DMS 273 treated with DMSO at 0.1 percent for 48 hours (cell line): ENCODE data around the gene BIRC6.
A peak's percentile ranks its signal among the peaks of the same experiment; 100 is the strongest.
"Not testable (repeated sequence)": the region's sequence is repeated elsewhere in the genome, so short reads cannot be mapped to it uniquely, and the experiment has no call there.

Source experiments
- DNase-seq: peaks from one replicate; lab custom pipeline; 2025; lab: John Stamatoyannopoulos, UW

BIRC6 gene, protein sequence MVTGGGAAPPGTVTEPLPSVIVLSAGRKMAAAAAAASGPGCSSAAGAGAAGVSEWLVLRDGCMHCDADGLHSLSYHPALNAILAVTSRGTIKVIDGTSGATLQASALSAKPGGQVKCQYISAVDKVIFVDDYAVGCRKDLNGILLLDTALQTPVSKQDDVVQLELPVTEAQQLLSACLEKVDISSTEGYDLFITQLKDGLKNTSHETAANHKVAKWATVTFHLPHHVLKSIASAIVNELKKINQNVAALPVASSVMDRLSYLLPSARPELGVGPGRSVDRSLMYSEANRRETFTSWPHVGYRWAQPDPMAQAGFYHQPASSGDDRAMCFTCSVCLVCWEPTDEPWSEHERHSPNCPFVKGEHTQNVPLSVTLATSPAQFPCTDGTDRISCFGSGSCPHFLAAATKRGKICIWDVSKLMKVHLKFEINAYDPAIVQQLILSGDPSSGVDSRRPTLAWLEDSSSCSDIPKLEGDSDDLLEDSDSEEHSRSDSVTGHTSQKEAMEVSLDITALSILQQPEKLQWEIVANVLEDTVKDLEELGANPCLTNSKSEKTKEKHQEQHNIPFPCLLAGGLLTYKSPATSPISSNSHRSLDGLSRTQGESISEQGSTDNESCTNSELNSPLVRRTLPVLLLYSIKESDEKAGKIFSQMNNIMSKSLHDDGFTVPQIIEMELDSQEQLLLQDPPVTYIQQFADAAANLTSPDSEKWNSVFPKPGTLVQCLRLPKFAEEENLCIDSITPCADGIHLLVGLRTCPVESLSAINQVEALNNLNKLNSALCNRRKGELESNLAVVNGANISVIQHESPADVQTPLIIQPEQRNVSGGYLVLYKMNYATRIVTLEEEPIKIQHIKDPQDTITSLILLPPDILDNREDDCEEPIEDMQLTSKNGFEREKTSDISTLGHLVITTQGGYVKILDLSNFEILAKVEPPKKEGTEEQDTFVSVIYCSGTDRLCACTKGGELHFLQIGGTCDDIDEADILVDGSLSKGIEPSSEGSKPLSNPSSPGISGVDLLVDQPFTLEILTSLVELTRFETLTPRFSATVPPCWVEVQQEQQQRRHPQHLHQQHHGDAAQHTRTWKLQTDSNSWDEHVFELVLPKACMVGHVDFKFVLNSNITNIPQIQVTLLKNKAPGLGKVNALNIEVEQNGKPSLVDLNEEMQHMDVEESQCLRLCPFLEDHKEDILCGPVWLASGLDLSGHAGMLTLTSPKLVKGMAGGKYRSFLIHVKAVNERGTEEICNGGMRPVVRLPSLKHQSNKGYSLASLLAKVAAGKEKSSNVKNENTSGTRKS (N-terminal part only)

DNA sequence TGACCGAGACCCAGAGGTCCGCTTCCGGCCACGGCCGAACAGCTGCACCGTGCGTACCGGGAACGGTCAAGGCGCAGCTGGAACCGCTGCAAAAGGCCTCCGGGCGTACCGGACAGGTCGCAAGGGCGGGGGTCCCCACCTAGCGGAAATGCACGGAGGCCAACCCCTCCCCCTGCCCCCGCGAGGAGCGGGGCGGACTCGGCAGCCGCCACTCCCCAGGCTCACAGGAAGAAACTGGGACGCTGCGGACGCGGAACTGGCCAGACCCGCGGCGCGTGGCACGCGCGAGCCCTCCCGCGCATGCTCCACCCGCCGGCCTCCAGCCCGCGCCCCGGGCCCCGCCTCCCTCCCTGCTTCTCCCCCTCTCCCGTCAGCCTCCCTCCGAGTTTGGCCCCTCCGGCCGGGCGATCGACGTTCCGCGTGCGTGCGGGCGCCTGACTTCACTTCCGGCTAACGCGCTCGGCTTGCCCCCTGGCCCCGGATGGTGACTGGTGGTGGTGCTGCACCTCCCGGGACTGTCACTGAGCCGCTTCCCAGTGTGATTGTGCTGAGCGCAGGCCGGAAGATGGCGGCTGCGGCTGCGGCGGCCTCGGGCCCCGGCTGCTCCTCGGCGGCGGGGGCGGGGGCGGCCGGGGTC lies at the start of gene BIRC6:
Gene BIRC6, plus strand, starts transcription at position 343 of the 637 bp plus-strand sequence. Its CDS starts 139 bp downstream, at position 482.
- peak; percentile 89 for DNase-seq

DNA sequence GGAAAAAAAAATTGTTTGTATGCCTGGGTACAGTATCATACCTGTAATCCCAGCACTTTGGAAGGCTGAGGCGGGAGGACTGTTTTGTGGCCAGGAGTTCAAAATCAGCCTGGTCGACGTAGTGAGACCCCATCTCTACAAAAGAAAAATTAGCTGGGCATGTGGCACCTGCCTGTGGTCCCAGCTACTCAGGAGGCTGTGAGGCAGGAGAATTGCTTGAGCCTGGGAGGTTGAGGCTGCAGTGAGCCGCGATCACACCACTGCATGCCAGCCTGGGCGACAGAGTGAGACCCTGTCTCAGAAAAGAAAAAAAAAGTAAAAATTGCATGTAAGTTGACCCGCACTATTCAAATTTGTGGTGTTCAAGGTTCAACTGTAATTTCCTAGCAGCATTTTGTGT lies 46.2 kb upstream of the BIRC6 start:
- DNase-seq, result no peak

DNA sequence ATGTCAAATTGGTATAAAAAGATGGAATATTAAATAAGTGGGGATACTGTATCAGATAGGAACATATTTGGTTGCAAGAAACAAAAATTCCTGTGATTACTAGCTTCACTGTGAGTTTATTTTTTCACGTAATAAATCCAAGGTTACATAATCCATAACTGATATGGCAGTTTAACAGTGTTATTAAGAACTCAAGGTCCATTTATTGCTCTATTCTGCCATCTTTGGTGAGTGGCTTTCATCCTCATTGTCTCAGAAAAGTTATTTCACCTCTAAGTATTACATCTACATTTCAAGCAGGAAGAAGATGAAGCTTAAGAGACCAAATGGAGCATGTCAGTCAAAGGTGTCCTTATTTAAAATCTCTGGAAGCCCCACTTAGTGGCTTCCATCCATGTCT lies 41.9 kb upstream of the BIRC6 start:
- DNase-seq, result no peak

DNA sequence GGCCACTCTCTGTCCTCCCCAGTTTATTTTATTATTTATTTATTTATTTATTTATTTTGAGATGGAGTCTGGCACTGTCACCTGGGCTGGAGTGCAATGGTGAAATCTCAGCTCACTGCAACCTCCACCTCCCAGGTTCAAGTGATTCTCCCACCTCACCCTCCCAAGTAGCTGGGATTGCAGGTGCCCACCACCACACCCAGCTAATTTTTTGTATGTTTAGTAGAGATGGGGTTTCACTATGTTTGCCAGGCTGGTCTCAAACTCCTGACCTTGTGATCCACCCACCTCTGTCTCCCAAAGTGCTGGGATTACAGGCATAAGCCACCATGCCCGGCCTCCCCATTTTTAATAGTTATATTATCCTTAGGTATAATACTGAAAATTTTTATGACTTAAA lies 28.1 kb upstream of the BIRC6 start:
- not testable (repeated sequence) for DNase-seq

DNA sequence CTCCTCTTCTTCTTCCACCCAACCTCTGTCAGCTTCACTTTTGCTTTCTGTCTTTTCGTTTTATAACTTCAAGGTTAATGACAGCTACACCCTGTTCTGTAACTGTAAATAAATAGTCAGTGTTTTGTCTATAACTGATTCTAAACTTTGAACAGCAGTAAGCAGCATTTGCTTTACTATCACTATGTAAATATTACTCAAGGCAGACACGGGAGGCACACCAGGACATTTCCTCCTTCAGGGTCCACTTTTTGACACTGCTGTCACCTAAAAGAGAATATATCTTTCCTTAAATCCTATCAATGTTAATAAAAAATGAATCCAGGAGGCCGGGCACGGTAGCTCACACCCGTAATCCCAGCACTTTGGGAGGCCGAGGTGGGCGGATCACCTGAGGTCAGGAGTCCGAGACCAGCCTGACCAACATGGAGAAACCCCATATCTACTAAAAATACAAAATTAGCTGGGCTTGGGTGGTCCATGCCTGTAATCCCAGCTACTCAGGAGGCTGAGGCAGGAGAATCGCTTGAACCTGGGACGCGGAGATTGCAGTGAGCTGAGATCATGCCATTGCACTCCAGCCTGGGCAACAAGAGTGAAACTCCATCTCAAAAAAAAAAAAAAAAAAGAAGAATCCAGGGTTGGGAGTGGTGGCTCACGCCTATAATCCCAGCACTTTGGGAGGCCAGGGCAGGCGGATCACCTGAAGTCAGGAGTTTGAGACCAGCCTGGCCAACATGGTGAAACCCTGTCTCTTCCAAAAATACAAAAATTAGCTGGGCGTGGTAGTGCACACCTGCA lies 27.4 kb upstream of the BIRC6 start:
- not testable (repeated sequence) for DNase-seq

DNA sequence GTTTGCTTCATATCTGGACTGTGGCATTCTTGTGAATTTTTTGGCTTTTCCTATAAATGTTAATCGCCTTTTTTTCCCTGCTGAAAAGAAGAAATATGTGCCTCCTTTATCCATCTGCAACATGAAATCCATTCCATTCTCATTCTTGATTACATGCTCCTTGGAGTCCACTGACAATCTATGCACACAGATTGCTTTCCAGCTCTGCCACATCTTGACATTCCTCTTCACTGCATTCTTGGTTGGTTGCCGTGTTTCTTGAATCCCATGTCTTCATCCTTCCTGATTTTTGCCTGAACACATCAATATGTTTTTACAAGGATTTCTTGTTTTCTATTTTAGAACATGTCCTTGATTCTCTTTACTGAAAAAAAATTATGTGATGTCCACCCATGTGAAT lies 26.7 kb upstream of the BIRC6 start:
- no peak for DNase-seq

DNA sequence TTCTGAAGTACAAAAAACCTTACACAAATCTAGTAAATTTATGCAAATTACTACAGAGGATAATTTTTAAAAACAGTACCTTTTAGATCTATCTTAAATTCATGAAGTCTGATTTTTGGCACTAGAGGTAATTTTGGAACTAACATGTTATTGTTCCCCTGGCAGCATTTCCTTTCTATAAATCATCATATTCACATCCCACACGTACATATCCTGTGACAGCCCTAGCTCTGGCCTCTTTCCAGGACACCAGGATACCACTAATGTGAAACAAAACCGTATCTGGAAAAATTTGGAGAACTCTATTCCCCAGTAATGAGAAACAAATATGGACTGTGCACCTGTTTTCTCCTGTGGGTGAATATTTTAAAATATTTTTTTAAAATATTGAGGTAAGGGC lies 14.0 kb upstream of the BIRC6 start:
- DNase-seq, result no peak

DNA sequence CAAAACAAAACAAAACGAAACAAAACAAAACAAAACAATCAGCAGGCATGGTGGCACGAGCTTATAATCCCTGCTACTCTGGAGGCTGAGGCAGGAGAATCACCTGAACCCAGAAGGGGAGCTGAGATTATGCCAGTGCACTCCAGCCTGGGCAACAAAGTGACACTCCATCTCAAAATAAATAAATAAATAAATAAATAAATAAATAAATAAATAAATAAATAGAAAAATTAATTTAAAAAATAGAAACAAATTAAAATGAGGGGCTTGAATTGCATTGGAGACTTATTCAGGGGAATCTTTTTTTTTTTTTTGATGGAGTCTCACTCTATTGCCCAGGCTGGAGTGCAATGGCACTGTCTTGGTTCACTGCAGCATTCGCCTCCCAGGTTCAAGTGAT lies 6.0 kb upstream of the BIRC6 start:
- not testable (repeated sequence) for DNase-seq

DNA sequence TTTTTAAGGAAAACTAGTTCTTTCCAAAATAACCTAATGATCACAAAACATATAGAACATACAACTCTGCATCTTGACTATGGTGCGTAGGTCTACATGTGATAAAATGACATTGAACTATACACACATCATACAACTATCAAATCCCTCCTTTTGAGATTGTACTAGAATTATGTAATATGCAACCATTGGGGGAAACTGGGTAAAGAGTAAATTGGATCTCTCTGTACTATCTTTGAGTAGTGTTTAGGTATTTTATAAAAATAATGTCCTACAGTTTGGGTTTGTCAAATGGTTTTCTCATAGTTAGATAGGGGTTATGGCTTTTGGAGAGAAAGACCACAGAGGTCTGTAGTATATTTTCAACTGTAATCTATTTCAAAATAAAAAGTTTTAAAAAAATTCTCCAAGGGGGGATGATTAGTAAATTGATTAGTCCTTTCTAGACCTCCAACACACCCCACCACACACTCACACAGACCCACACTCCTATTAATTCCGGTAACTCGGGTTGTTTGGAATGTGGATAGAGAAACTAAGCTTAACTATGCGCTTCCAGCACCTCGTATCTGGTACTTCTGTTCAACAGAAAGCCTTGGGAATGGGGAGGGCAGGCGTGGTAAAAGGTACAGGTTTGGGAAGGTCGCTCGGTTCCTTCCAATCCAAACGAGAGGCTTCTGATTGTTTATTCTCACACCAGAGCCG lies 695 bp upstream of the BIRC6 start:
- DNase-seq, result peak; percentile 30

DNA sequence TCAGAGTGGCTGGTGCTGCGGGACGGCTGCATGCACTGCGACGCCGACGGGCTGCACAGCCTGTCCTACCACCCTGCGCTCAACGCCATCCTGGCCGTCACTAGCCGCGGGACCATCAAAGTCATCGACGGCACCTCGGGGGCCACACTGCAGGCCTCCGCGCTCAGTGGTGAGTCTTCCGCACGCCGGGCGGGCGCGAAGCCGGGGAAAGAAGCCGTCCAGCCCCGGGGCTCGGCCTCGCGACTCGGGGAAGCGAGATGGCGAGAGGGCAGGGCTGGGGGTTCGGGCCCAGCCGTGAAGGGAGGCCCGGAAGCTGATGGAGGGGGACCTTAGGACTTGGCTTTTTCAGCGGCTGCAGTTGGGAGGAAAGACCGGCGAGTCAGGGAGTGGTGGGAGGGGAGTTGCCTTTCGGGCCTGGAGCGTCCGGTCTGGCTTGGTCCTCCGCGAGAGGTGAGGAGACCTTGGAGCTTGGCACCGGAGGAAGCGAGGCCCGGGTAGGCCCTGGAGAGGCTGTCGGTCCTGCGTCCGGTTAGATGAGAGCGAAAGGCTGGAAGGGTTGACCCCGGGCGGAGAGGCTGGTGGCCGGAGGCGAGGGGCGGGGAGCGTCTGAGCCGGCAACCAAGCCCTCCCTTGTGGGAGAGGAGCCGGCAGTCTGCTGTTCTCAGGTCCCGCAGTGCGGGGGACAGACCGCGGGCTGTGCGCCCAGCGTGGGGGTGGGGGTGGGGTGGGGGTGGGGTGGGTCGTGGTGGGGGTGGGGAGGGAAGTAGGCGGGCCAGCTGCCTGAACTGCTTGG lies 691 bp downstream of the BIRC6 start:
- DNase-seq, result no peak

DNA sequence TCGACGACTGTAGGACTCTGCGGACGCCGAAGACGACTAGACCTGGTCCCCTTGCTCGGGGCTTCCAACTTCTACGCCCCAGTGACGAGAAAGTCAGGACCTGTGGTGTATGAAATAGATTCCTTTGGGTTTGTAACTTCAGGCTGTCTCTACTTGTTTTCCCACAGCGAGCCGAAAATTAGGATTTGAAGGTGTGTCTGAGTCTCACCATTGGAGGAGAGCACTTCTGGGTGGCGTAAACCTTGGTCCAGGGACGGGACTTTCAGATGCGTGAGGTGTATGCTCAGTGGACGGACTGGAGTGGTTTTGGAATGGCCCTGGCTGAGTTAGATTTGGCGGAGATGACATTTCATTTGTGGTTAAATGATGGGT lies 1.3 kb downstream of the BIRC6 start:
- DNase-seq, result no peak

DNA sequence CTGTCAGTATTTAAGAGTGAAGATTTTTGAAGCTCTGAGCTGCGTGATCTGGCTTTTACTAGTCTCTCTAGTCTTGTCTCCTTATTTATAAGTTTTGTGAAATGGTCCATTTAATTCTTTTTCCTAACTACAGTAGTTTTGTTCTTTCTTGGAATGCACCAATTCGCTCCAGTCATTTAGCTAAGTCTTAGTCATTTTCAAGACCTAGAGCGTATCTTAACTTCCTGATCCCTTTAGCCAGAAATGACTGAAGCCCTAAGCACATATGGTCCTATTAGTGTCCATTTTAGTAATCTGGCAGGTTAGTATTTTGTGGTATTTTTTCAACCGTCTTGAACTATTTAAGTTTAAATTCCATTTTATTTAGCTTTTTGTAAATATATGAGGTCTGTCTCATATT lies 3.6 kb downstream of the BIRC6 start:
- DNase-seq, result no peak

DNA sequence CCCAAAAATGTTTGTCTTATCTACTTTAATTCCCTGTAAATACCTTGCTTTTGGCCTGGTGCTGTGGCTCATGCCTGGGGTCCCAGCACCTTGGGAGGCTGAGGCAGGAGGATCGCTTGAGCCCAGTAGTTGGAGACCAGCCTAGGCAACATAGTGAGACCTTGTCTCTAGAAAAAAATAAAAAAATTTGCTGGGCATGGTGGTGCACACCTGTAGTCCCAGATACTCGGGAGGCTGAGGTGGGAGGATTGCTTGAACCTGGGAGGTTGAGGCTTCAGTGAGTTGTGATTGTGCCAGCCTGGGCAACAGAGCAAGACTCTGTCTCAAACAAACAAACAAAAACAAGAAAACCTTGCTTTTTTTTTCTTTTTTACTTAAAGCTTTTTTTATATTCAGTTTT lies 6.2 kb downstream of the BIRC6 start:
- DNase-seq, result not testable (repeated sequence)

DNA sequence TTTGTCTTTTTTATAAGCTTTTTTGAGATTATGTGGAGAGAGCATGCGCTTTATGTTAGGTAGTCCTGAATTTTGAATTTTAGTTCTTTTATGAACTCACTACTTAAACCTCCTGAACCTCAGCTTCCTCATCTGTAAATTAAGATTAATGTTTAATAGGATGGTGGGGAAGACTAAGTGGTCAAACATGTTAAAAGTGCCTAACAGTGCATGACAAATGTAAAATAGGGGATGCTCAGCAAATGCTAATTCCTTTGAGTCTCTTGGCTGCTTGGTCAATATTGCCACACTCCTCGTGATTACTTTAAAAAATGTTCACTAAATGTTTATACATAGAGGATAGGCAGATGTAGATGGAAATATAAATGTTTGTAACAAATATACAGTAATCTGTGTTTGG lies 6.8 kb downstream of the BIRC6 start:
- DNase-seq, result no peak

DNA sequence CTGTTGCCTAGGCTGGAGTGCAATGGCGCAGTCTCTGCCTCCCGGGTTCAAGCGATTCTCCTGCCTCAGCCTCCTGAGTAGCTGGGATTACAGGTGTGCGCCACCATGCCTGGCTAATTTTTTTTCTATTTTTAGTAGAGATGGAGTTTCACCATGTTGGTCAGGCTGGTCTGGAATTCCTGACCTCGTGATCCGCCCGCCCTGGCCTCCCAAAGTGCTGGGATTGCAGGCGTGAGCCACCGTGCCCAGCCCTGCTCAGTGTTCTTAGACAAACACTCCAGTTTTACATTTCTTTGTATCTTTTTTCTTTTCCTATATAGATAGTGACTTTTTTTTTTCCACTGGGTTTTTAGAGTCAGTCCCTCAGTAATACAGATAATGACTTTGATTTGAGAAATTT lies 7.5 kb downstream of the BIRC6 start:
- DNase-seq, result not testable (repeated sequence)

DNA sequence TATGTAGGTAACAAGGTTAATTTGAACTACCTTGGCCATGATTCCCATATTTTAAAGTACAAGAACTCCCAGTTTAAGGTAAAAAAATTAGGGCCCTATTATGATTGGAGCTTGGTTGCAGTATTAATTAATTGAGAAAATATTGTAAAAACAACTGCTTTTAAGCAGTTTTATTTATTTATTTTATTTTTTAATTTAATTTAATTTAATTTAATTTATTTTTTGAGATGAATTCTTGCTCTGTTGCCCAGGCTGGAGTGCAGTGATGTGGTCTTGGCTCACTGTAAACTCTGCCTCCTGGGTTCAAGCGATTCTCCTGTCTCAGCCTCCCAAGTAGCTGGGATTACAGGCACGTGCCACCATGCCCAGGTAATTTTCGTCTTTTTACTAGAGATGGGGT lies 8.9 kb downstream of the BIRC6 start:
- not testable (repeated sequence) for DNase-seq

DNA sequence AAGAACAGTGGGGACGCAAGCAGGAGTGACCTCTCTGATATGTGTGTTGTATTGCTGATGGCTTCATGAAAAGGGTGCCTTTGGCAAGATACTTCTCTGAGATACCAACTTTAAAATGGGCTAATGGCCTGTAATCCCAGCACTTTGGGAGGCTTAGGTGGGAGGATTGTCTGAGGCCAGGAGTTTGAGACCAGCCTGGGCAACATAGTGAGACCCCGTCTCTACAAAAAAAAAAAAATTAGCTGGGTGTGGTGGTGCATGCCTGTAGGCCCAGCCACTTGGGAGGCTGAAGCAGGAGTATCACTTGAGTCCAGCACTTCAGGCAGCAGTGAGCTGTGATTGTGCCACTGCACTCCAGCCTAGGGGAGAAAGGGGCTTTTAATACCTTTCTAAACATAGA lies 9.8 kb downstream of the BIRC6 start:
- DNase-seq, result no peak

DNA sequence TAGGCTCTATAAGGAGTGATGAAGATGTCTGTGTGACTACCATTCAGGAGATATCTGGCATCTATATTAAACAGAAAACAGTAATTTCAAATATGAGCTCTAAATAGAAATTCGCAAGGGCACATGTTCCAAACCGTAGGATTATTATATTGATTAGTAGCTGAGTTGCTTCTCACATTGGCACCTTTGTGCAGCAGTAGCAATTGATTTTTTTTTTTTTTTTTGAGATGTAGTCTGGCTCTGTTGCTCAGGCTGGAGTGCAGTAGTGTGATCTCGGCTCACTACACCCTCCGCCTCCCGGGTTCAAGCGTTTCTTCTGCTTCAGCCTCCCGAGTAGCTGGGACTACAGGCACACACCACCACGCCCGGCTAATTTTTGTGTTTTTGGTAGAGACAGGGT lies 12.4 kb downstream of the BIRC6 start:
- no peak for DNase-seq

DNA sequence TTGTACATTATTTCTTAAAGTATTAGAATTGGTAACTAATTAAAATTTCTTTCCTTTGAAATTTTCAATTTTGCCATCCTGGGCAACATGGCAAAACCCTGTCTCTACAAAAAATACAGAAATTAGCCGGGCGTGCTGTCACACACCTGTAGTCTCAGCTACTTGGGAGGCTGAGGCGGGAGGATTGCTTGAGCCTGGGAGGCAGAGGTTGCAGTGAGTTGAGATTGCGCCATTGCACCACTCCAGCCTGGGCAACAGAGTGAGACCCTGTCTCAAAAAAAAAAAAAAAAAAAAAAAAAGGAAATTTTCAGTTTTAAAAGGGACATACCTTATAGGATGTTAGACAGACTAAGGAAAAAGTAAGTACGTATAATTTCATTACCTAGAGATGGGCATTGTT lies 14.1 kb downstream of the BIRC6 start:
- not testable (repeated sequence) for DNase-seq
